Neural cell (in vitro differentiated cells): Measurements from ENCODE around the gene PDE10A. TPM values are rescaled to one million over a fixed set of nuclear protein-coding genes. Genes with fewer than 3 reads are reported as not detected.

ENCODE experiments used
- H2AFZ ChIP-seq: fragments of 200-600, 300-800 bp; sonication (generic), shearing (Covaris generic); 2 replicates; pipeline ENCODE4 v1.6.0; 2014; ENCODE audit warnings: low read depth, mild to moderate bottlenecking, antibody characterized with exemption, low read length, moderate library complexity
- H3F3A ChIP-seq: fragments of 200-600 bp; shearing (Covaris generic); 2 replicates; pipeline ENCODE4 v1.6.1; 2016; ENCODE audit warnings: mild to moderate bottlenecking, moderate library complexity, mixed read lengths, antibody characterized with exemption, low read length; ENCODE audit not compliant: insufficient read depth, poor library complexity, severe bottlenecking
- H3K27ac ChIP-seq: fragments of 200-600, 300-800 bp; sonication (generic), shearing (Covaris generic); 2 replicates; pipeline ENCODE4 v1.5.1; 2014; ENCODE audit warnings: mild to moderate bottlenecking, low read length, moderate library complexity
- H3K27me3 ChIP-seq: fragments of 300-800, 200-600 bp; sonication (generic), shearing (Covaris generic); 2 replicates; pipeline ENCODE4 v1.6.0; 2014; ENCODE audit warnings: mild to moderate bottlenecking, low read depth, low read length, moderate library complexity; ENCODE audit not compliant: insufficient read depth
- H3K36me3 ChIP-seq: fragments of 300-800, 200-600 bp; sonication (generic), shearing (Covaris generic); 2 replicates; pipeline ENCODE4 v1.5.1; 2014; ENCODE audit warnings: mild to moderate bottlenecking, antibody characterized with exemption, low read length, moderate library complexity; ENCODE audit not compliant: insufficient read depth
- H3K4me2 ChIP-seq: fragments of 300-800, 200-600 bp; sonication (generic), shearing (Covaris generic); 2 replicates; pipeline ENCODE4 v1.6.0; 2014; ENCODE audit warnings: mild to moderate bottlenecking, low read length
- H3K4me3 ChIP-seq: fragments of 300-800, 200-600 bp; sonication (generic), shearing (Covaris generic); 2 replicates; pipeline ENCODE4 v1.5.1; 2014; ENCODE audit warnings: mild to moderate bottlenecking, low read length, moderate library complexity
- H3K79me2 ChIP-seq: fragments of 200-600 bp; shearing (Covaris generic); replicated peaks from 2 replicates; pipeline ENCODE4 v1.6.0; 2014; ENCODE audit warnings: mild to moderate bottlenecking, low read length, moderate library complexity; ENCODE audit not compliant: insufficient read depth
- H3K9ac ChIP-seq: fragments of 300-800, 200-600 bp; sonication (generic), shearing (Covaris generic); 2 replicates; pipeline ENCODE4 v1.6.1; 2016; ENCODE audit warnings: mild to moderate bottlenecking, low read length, mixed read lengths
- H3K9me2 ChIP-seq: fragments of 200-600 bp; shearing (Covaris generic); 2 replicates; pipeline ENCODE4 v1.6.1; 2016; ENCODE audit warnings: mild to moderate bottlenecking, low read length, mixed read lengths; ENCODE audit not compliant: insufficient read depth
- H3K9me3 ChIP-seq: fragments of 200-600, 300-800 bp; sonication (generic), shearing (Covaris generic); 2 replicates; pipeline ENCODE4 v1.6.1; 2016; ENCODE audit warnings: mild to moderate bottlenecking, mixed run types, low read length, moderate library complexity, mixed read lengths
- H4K20me1 ChIP-seq: fragments of 200-600 bp; shearing (Covaris generic); 2 replicates; pipeline ENCODE4 v1.6.1; 2016; ENCODE audit warnings: mild to moderate bottlenecking, mixed run types; ENCODE audit not compliant: insufficient read depth
- CTCF ChIP-seq: fragments of 450-650 bp; IDR thresholded peaks from 2 replicates; pipeline ENCODE4 v1.5.1; 2014; ENCODE audit warnings: antibody characterized with exemption, mild to moderate bottlenecking, moderate library complexity; ENCODE audit not compliant: poor library complexity, severe bottlenecking
- EP300 ChIP-seq: fragments of 450-650 bp; conservative IDR thresholded peaks from 2 replicates; pipeline ENCODE4 v1.6.1; 2014; ENCODE audit warnings: antibody characterized with exemption, mild to moderate bottlenecking, moderate library complexity; ENCODE audit not compliant: poor library complexity, severe bottlenecking
- EZH2 ChIP-seq: fragments of 200-600, 300-800 bp; shearing (Covaris generic), sonication (generic); IDR thresholded peaks from 2 replicates; pipeline ENCODE4 v1.6.1; 2014; ENCODE audit warnings: antibody characterized with exemption, low read length, borderline replicate concordance, mild to moderate bottlenecking; ENCODE audit not compliant: insufficient read depth, poor library complexity, severe bottlenecking
- MXI1 ChIP-seq: fragments of 450-650 bp; conservative IDR thresholded peaks from 2 replicates; pipeline ENCODE4 v1.6.1; 2014; ENCODE audit warnings: antibody characterized with exemption, mild to moderate bottlenecking; ENCODE audit not compliant: poor library complexity, severe bottlenecking
- POLR2AphosphoS5 ChIP-seq: IDR thresholded peaks from 2 replicates; pipeline ENCODE4 v1.6.1; 2012
- RAD21 ChIP-seq: fragments of 450-650 bp; conservative IDR thresholded peaks from 2 replicates; pipeline ENCODE4 v1.6.1; 2014; ENCODE audit warnings: antibody characterized with exemption, mild to moderate bottlenecking, moderate library complexity
- REST ChIP-seq: IDR thresholded peaks from 2 replicates; pipeline ENCODE4 v1.6.1; 2012; ENCODE audit warnings: borderline replicate concordance
- SMC3 ChIP-seq: fragments of 450-650 bp; conservative IDR thresholded peaks from 2 replicates; pipeline ENCODE4 v1.6.1; 2014; ENCODE audit warnings: antibody characterized with exemption, mild to moderate bottlenecking, moderate library complexity; ENCODE audit not compliant: poor library complexity
- TAF1 ChIP-seq: IDR thresholded peaks from 2 replicates; pipeline ENCODE4 v1.6.1; 2012; ENCODE audit warnings: low read depth
- polyA plus RNA-seq: library from polyadenylated mRNA; depleted of rRNA; stranded (reverse); fragments of >200 nt; gene quantifications from 2 replicates; pipeline ENCODE4 v1.2.3, GENCODE V29; 2014

Gene PDE10A
- polyA plus RNA-seq, 1 donor from 2014 or later: 52.4 TPM

GRCh38 chr6:165599596-165600487 lies 63.2 kb downstream of the PDE10A start:
- Histone ChIP-seq H3K36me3 (peaks cover 3% of the 10 kb centered on the region), H3K9me3 (no peaks in the 10 kb centered on the region), H3K4me3 (no peak overlapping the region), H2AFZ (no peak overlapping the region), H3K79me2 (peaks cover 52% of the 10 kb centered on the region), H3K4me2 (no peak overlapping the region), H3K9me2 (no peaks in the 10 kb centered on the region), H3K27me3 (no peaks in the 10 kb centered on the region), H3F3A (no peaks in the 10 kb centered on the region), H3K9ac (no peak overlapping the region), H4K20me1 (no peaks in the 10 kb centered on the region), H3K27ac (no peak overlapping the region)
- no peak for TF ChIP-seq CTCF
- TF ChIP-seq EP300: no peak
- no peak for TF ChIP-seq EZH2
- TF ChIP-seq SMC3: no peak
- no peak for TF ChIP-seq TAF1
- no peak for TF ChIP-seq POLR2AphosphoS5
- TF ChIP-seq RAD21: no peak
- TF ChIP-seq REST: no peak
- TF ChIP-seq MXI1: no peak

GRCh38 chr6:165599121-165599520 lies 63.9 kb downstream of the PDE10A start:
- no peak overlapping the region for H3K9ac ChIP-seq
- no peaks in the 10 kb centered on the region for H3K9me2 ChIP-seq
- H3K27me3 ChIP-seq: no peaks in the 10 kb centered on the region
- peaks cover 52% of the 10 kb centered on the region for H3K79me2 ChIP-seq
- TF ChIP-seq MXI1: no peak
- TF ChIP-seq CTCF: no peak
- no peak for TF ChIP-seq EP300
- no peak for TF ChIP-seq TAF1
- no peak for TF ChIP-seq RAD21
- no peak for TF ChIP-seq EZH2
- TF ChIP-seq SMC3: no peak
- no peak for TF ChIP-seq POLR2AphosphoS5
- no peak for TF ChIP-seq REST
- H3F3A ChIP-seq: no peaks in the 10 kb centered on the region
- H2AFZ ChIP-seq: no peak overlapping the region
- H3K27ac ChIP-seq: no peak overlapping the region
- H3K9me3 ChIP-seq: no peaks in the 10 kb centered on the region
- H3K4me2 ChIP-seq: no peak overlapping the region
- H3K4me3 ChIP-seq: no peak overlapping the region
- H3K36me3 ChIP-seq: peaks cover 3% of the 10 kb centered on the region
- H4K20me1 ChIP-seq: no peaks in the 10 kb centered on the region
